Tibial nerve (tissue), 4 donors: Measurements from ENCODE around the gene DLX6. TPM values are rescaled to one million over a fixed set of nuclear protein-coding genes. Genes with fewer than 3 reads are reported as not detected.

Experiments
- DNase-seq, 2 donors: peaks; one replicate each; pipeline ENCODE4 v3.0.0-alpha.2; 2019; ENCODE audit warnings: low spot score in 2 of 2
- H3K27ac ChIP-seq, 4 donors: fragments of 200-600 bp; sonication (generic) in 3 of 4; one replicate each; pipeline ENCODE4 v1.5.1; 2017 to 2019; ENCODE audit warnings: mild to moderate bottlenecking in 1 of 4
- H3K27me3 ChIP-seq, 2 donors: fragments of 200-600 bp; sonication (generic) in 1 of 2; one replicate each; pipeline versions ENCODE4 v1.5.1 to v1.6.0; 2017 to 2019
- H3K36me3 ChIP-seq, 3 donors: fragments of 200-600 bp; sonication (generic); one replicate each; pipeline ENCODE4 v1.5.1; 2018 to 2019
- H3K4me1 ChIP-seq, 4 donors: fragments of 200-600 bp; sonication (generic) in 3 of 4; one replicate each; pipeline ENCODE4 v1.5.1; 2017 to 2019
- H3K4me3 ChIP-seq, 4 donors: fragments of 200-600 bp; sonication (generic) in 3 of 4; one replicate each; pipeline ENCODE4 v1.5.1; 2017 to 2019; ENCODE audit warnings: mild to moderate bottlenecking in 1 of 4, moderate library complexity in 1 of 4
- H3K9me3 ChIP-seq, 4 donors: fragments of 200-600 bp; sonication (generic) in 3 of 4; one replicate each; pipeline ENCODE4 v1.5.1; 2017 to 2019
- EP300 ChIP-seq, 2 donors: sonication (generic); formaldehyde crosslinking; IDR thresholded peaks; one replicate each; pipeline ENCODE4 v1.6.1; 2017; ENCODE audit warnings: antibody characterized with exemption in 2 of 2, mild to moderate bottlenecking in 1 of 2
- POLR2A ChIP-seq, 2 donors: fragments of 450-650 bp; IDR thresholded peaks; one replicate each; pipeline ENCODE4 v1.6.1; 2017; ENCODE audit warnings: antibody characterized with exemption in 2 of 2, mild to moderate bottlenecking in 2 of 2, moderate library complexity in 2 of 2
- WGBS, 2 donors: methylation state at CpG; one replicate each; pipeline ENCODE4 v1.1.5; 2018; 5-methylcytosine and 5-hydroxymethylcytosine counted together
- total RNA-seq, 4 donors: library from RNA; depleted of rRNA; stranded (reverse); fragments of >200 nt; gene quantifications; one replicate each; pipeline ENCODE4 v1.1.0, GENCODE V29; 2016
- TF ChIP-seq, protein P1 (sequence below), 5 experiments: fragments of 200-600 bp in 3 of 5; fragments of 450-650 bp in 2 of 5; sonication (generic) in 3 of 5; IDR thresholded peaks; one replicate each; pipeline ENCODE4 v1.5.1; 2016 to 2019; ENCODE audit warnings: antibody characterized with exemption in 5 of 5, mild to moderate bottlenecking in 3 of 5, moderate library complexity in 2 of 5

DLX6 gene
- total RNA-seq, 4 donors from 2014 or later = not detected

GRCh38 chr7:97017192-97018125 is 12.1 kb downstream of the DLX6 start:
- peaks cover 9 to 100% of the 10 kb centered on the region in 2 donors for H3K27me3 ChIP-seq

GRCh38 chr7:97018126-97018601 is 12.8 kb downstream of the DLX6 start:
- Histone ChIP-seq H3K4me3 (no peak overlapping the region), H3K4me1 (peaks cover 0 to 52% (median 12%) of the 10 kb centered on the region in 4 donors), H3K27ac (no peak overlapping the region), H3K9me3 (peaks cover 0 to 3% (median 0%) of the 10 kb centered on the region in 4 donors), H3K27me3 (peaks cover 9 to 100% of the 10 kb centered on the region in 2 donors), H3K36me3 (no peaks in the 10 kb centered on the region)
- TF ChIP-seq EP300 (IDR thresholded peaks at IDR 0.05) (no peak), POLR2A (IDR thresholded peaks at IDR 0.05) (no peak)
- TF ChIP-seq, protein P1, sequence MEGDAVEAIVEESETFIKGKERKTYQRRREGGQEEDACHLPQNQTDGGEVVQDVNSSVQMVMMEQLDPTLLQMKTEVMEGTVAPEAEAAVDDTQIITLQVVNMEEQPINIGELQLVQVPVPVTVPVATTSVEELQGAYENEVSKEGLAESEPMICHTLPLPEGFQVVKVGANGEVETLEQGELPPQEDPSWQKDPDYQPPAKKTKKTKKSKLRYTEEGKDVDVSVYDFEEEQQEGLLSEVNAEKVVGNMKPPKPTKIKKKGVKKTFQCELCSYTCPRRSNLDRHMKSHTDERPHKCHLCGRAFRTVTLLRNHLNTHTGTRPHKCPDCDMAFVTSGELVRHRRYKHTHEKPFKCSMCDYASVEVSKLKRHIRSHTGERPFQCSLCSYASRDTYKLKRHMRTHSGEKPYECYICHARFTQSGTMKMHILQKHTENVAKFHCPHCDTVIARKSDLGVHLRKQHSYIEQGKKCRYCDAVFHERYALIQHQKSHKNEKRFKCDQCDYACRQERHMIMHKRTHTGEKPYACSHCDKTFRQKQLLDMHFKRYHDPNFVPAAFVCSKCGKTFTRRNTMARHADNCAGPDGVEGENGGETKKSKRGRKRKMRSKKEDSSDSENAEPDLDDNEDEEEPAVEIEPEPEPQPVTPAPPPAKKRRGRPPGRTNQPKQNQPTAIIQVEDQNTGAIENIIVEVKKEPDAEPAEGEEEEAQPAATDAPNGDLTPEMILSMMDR (IDR thresholded peaks at IDR 0.05) = no peak
- no peak for DNase-seq
- WGBS, 2 donors = 13 to 19% methylated on average over 22 of the region's 22 CpGs

More at GRCh38 chr7:97017192-97018125, 12.1 kb downstream of the DLX6 start:
- Histone ChIP-seq H3K9me3 (peaks cover 0 to 5% (median 0%) of the 10 kb centered on the region in 4 donors), H3K27ac (no peak overlapping the region), H3K36me3 (no peaks in the 10 kb centered on the region), H3K4me1 (peaks cover 0 to 45% (median 12%) of the 10 kb centered on the region in 4 donors), H3K4me3 (peak overlapping the region in 1 of 4 donors; percentile 8)
- DNase-seq = no peak
- TF ChIP-seq EP300 (IDR thresholded peaks at IDR 0.05) (no peak), POLR2A (IDR thresholded peaks at IDR 0.05) (no peak)
- 15 to 18% methylated on average over 37 of the region's 37 CpGs for WGBS, 2 donors

DNA sequence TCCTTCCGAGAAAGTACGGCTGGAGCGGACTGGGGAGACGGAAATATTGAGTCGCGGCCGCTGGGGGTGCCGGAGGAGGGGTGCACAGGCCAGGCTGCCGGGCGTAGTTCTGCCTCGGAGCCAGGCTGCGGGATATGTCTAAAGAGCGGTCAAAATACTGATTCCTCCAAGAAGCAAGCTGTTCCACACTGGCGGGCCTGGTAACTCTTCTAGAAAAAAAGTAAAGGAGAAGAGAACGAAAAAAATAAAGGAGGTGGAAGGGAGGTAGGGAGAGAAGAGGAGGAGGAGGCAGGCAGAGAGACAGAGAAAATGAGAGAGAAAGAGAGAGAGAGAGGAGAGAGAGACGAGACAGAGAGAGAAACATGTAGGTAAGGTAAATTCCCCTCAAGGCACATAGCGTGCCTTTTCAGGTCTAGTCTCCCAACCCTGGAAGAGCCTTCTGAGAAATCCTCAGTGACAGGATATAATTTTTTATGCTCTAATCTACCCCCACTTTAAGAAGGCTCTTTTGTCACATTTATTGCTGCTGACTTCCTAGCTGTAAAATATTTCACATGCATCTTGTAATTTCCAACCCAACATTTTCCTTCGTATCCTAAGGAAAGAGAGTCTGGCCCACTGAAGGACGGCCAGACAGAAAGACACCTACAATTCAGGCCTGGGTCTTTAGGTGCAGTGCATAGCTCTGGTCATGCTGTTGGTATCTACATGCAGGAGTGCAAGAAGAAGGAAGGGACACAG is 13.6 kb downstream of the DLX6 start:
- DNase-seq = no peak
- WGBS, 2 donors = 33% methylated on average over 19 of the region's 19 CpGs
- peaks cover 0 to 60% (median 18%) of the 10 kb centered on the region in 4 donors for H3K4me1 ChIP-seq
- TF ChIP-seq EP300 (IDR thresholded peaks at IDR 0.05) = no peak
- TF ChIP-seq POLR2A (IDR thresholded peaks at IDR 0.05) = no peak
- TF ChIP-seq, protein P1 (IDR thresholded peaks at IDR 0.05) = no peak
- no peaks in the 10 kb centered on the region for H3K9me3 ChIP-seq
- H3K4me3 ChIP-seq = no peak overlapping the region
- no peaks in the 10 kb centered on the region for H3K36me3 ChIP-seq
- no peak overlapping the region for H3K27ac ChIP-seq
- H3K27me3 ChIP-seq = peaks cover 9 to 100% of the 10 kb centered on the region in 2 donors

DNA sequence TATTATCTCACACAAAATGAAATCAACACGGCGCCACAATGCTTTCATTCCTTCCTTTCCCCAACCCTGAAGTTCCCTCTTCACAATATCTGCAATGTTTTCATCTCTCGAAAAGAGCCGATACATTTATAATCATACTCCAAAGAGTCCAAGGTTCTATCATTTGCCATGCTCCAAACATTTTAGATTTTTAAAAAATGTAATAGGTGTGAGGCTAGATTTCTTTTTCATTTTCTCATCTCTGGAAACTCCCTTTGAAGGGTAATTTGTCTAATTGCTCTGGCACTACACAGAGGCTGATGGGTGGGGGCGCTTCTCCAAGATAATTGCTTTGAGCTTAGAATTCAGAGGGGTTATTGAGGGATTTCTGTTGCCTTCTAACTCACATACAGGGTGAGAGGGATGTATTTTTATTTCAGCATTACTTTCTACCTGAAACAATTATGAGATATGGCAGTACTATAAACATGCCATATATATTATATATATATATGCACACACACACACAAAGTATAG is 14.4 kb downstream of the DLX6 start:
- DNase-seq = no peak
- H3K36me3 ChIP-seq = no peaks in the 10 kb centered on the region
- peaks cover 0 to 68% (median 24%) of the 10 kb centered on the region in 4 donors for H3K4me1 ChIP-seq
- peaks cover 9 to 100% of the 10 kb centered on the region in 2 donors for H3K27me3 ChIP-seq
- H3K4me3 ChIP-seq = no peak overlapping the region
- no peaks in the 10 kb centered on the region for H3K9me3 ChIP-seq
- 49 to 57% methylated on average over 5 of the region's 5 CpGs for WGBS, 2 donors
- H3K27ac ChIP-seq = no peak overlapping the region
- no peak for TF ChIP-seq POLR2A (IDR thresholded peaks at IDR 0.05)
- no peak for TF ChIP-seq EP300 (IDR thresholded peaks at IDR 0.05)
- TF ChIP-seq, protein P1 (IDR thresholded peaks at IDR 0.05) = no peak

GRCh38 chr7:97020601-97020995 is 15.2 kb downstream of the DLX6 start:
- H3K27me3 ChIP-seq = peaks cover 9 to 100% of the 10 kb centered on the region in 2 donors
- TF ChIP-seq POLR2A (IDR thresholded peaks at IDR 0.05) = no peak
- TF ChIP-seq EP300 (IDR thresholded peaks at IDR 0.05) = no peak
- TF ChIP-seq, protein P1 (IDR thresholded peaks at IDR 0.05) = no peak
- H3K4me1 ChIP-seq = peaks cover 0 to 76% (median 27%) of the 10 kb centered on the region in 4 donors
- H3K27ac ChIP-seq = no peak overlapping the region
- no peaks in the 10 kb centered on the region for H3K9me3 ChIP-seq
- no peak overlapping the region for H3K4me3 ChIP-seq
- DNase-seq = no peak
- WGBS, 2 donors = 48 to 50% methylated on average over 17 of the region's 17 CpGs
- no peaks in the 10 kb centered on the region for H3K36me3 ChIP-seq
